ENCODE data around the gene WDR1.

WDR1 gene

DNA sequence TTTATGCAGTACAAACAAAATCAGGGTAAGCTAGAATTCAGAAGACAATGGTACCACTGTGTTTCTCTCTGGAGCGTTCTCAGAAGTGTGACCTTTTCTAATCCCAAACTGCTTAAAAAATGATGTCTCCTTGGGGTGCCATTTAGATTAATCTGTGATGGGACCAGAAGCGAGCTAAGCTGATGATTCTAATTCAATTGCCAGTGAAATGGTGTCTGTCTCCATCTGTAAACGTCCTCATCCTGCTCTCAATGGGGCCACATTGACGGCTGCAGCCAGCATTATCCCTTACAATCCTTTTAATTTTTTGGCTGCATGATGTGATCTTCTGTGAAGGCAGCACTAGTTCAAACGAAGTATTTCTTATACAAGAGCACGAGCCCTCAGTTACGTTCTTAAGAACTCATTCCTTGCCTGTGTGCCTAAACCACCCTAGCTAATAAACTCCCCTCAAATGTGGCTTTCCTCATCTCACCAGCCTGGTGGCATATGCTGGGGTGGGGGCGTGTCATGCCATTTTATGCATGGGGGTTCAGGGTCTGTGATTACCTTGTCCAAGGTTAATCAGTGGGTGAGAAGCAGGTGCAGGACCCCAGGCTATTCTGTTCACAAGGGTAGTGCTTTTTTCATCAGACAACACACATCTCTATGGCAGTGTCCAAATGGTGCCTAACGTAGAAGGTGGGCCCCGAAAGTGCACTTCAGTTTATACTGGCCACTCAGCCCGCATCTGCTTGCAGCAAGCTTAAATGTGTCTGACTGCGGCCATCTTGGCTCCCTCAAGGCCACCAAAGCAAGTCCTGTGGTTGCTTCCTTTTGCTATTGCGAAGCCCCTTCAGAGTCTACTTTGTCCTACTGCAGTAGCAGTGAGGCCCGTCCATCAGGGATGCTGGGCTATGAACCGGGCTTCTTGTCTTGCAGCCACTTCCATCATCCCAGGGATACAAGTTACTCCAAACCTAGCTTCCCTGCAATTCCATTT is 49.6 kb downstream of the WDR1 start:
- DNase-seq = no peak

DNA sequence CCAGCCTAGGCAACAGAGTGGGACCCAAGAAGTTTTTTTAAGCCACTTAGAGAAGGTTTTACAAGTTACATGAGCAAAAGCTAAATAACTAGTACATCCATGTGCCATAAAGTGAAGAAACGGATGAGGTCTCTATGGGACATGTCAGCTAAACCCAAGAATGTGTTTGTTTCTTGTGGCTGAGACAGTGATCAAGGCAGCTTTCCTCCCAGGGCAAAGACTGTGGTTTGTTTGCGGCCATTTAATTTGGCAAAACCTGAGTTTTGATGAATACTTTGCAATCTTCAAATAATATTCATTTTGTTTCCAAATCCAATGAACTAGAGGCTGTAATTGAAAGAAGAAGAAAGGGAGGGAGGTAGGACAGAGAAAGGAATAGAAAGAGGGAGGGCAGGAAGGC is 50.4 kb downstream of the WDR1 start:
- no peak for DNase-seq

DNA sequence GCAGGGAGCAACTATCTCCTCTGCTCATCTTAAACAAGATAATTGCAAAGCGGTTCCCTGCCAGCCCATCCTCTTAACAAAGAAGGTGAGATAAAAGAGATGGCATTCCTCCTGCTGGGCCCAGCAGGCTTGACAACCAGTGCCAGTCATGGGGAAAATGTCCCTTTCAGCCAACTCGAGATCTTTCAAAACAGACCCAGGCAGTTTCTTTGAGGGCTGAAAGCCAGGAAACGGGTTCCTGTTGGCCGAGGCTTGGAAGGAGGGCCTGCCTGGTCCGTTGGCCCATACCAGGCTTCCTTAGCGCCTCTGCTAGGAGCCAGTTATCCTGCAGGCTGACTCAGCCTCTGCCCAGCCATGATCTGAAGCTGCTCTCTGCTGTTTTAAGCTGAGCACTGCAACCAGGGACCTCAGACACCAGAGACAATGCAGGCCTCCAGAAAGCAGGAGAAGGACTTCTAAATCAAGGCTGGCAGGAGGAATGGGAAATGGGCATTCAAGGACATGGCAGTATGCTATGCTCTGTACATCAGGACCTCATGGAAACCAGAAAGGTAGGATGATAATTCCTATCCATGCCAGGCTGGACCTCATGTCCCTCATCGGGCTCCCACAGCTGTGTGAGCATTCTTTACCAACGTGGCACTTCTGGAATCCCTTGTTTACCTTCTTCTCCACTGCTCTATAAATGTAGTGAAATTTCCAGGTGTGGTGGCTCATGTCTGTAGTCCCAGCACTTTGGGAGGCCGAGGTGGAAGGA is 52.9 kb downstream of the WDR1 start:
- DNase-seq = peak in 13 of 14 donors; percentile 30 to 88 (median 71)

DNA sequence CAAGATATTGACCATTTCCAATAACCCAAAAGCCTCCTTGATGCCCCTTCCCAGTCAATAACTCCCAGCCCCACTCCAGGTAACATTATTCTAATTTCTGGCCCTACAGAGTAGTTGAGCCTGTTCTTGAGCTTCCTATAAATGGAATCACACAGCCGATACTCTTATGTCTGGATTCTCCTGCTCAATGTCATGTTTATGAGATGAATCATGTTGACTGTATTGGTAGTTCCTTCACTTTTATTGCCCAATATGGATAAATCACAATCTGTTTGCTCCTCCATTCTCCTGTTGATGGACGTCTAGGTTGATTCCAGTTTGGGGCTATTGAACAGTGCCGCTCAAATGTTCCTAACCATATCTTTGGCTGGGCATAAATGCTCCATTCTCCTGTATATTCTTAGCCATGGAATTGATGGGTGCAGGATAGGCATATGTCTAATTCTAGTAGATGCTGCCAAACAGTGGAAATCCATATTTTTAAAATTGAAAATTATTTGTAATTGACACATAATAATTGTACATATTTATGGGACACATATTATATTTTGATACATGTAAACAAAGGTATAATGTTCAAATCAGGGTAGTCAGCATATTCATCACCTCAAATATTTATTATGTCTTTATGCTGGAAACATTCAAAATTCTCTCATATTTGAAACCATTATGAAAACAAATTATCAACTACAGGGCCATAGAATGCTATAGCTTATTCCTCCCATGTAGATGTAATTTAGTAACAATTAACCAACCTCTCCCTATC is 54.8 kb downstream of the WDR1 start:
- no peak for DNase-seq

DNA sequence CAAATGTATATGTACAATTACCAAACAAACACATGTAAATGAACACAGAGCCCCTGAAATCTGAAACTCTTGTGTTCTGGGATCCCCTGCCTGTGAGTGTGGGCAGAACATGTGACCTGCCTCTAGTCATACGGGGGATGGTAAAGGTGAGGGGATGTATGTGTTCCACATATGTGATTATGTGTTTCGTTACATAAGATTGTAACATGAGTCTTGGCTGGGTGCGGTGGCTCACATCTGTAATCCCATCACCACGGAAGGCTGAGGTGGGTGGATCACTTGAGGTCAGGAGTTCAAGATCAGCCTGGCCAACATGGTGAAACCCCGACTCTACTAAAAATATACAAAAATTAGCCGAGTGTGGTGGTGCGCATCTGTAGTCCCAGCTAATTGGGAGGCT is 58.2 kb downstream of the WDR1 start:
- DNase-seq = no peak

DNA sequence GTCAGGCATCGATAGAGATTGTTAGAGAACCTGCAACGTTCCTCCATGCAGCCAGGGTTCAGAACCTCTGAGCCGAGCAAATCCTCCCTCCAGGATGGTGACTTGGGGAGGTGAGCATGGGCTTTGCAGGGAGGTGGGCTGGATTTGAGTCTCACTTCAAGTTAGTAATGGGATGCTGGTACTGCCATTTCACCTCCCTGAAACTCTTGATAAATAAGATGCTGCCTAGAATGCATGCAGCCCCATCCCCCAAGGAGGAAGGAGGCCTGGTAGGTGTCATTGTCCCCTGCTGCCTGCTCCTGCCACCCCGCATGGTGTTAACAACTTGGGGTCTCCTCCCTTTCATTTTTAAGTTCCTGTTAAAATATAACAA is 59.6 kb downstream of the WDR1 start:
- DNase-seq = no peak

DNA sequence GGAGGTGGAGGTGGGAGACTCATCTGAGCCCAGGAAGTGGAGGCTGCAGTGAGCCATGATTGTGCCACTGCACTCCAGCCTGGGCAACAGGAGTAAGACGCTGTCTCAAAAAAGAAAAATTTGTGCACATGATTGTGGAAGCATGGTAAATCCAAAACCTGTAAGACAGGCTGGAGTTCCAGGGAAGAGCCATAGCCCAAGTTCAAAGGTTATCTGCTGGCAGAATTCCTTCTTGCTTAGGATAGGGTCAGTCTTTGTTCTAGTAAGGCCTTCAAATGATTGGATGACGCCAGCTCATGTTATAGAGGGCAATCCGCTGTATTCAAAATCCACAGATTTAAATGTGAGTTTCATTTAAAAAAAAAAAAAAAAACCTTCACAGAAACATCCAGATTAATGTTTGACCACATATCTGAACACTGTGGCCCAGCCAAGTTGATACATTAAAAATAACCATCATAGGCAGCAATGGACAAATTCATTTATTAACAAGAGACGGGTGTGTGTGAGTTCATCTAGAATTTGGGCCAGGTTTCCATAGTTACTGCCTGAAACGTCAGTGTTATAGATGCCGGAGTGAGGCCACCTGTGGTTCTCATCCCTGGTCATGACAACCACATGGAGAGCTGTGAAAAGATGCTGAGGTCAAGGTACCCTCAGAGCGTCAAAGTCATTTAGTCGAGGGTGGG is 60.1 kb downstream of the WDR1 start:
- no peak for DNase-seq

DNA sequence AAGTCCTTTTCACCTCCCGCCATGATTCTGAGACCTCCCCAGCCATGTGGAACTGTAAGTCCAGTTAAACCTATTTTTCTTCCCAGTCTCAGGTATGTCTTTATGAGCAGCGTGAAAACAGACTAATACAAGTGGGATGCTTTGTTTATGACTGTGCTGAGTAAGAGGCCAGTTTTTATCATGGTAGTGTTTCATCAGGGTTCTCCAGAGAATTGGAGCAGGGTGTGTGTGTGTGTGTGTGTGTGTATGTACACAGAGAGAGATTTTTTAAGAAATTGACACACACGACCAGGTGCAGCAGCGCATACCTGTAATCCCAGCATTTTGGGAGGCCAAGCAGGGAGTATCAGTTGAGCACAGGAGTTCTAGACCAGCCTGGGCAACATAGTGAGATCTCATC is 60.7 kb downstream of the WDR1 start:
- DNase-seq = no peak

DNA sequence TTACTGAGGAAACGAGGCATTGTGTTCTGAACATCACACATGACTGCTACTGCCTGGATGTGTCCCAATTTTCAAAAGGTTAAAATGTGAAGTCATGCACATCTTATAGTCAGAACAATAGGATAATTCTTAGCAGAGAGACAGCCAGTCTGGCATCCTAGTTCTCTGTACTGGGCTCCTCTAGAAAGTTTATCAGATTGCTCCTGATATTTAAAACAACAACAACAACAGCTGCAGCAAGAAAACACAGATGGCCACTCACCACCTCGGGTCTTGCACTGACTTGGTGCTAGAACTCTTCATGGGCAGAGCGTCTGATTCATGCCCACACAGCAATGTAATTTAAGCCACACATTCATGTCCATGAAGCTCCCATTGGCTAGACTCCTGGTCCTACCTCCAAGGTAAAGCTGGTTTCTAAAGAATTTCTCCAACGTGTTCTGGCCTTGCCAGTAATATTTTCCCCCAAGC is 62.0 kb downstream of the WDR1 start:
- DNase-seq = no peak

DNA sequence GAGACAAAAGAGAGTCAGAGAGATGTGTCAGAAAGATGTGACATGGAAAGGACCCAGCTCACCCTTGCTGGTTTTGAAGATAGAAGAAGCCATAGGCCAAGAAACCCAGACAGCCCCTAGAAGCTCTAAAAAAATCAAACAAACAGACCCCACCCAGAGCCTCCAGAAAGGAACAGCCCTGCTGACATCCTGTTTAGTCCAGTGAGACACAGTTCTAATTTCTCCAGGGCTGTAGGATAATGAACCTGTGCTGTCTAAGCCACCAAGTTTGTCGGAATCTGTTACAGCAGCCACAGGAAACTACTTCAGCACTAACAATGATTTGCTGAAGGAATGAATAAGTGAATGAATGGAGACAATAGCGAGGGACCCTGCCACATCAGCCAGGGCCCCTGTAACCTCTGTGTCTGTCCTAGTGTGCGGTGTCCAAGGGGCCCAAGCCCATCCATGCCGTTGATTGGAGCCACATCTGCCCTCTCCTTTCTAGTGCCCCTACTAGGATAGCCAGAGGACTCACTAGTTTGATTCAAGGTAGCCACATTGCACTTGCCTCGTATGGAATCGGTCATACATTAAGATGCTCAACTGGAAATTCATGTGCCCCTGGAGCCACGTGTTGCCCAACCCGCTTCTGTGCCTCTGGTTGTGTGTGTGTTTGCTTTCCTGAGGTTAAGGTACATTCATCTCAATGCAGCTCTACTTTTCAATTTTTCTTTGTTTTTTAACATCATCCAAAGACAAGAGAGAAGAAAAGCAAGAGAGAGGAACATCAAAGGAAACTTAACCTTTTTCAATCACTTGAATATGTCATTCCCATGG is 62.8 kb downstream of the WDR1 start:
- DNase-seq = no peak

DNA sequence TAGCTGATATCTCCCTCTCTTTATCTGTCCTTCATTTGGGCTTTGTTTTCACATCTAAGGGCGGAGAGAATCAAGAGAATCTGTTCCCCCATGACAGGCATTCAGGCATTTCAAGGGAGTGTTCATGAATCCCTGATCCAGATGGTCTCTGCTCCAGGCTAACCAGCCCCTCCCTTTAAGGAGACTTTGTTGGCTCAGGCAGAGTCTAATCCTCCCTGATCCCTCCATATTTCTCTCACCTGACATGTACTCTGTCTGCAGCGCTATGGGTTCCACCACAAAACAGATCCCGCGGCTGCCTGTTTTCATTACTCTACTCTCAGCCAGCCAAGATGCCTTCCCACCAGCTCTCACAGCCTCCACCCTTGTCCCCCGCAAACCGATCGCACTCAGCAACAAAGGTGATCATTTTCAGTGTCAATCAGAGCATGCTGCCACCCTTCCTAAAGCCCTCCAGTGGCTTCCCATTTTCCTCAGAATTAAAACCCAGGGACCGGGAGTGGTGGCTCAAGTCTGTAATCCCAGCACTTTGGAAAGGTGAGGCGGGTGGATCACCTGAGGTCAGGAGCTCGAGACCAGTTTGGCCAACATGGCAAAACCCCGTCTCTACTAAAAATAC is 65.0 kb downstream of the WDR1 start:
- DNase-seq = no peak

DNA sequence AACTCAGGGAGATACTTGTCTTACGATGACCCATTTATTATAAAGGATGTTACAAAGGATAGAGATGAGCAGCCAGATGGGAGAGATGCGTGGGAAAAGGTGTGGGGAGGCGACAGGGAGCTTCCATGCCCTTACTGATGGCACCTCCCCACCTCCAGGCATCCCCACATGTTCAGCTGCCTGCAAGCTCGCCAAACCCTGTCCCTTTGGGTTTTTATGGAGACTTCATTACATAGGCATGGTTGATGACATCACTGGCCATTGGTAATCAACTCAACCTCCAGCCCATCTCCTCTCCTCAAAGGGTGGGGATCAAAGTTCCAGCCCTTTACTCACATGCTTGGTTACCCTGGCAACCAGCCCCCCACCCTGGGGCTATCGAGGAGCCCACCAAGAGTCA is 65.9 kb downstream of the WDR1 start:
- DNase-seq = no peak

DNA sequence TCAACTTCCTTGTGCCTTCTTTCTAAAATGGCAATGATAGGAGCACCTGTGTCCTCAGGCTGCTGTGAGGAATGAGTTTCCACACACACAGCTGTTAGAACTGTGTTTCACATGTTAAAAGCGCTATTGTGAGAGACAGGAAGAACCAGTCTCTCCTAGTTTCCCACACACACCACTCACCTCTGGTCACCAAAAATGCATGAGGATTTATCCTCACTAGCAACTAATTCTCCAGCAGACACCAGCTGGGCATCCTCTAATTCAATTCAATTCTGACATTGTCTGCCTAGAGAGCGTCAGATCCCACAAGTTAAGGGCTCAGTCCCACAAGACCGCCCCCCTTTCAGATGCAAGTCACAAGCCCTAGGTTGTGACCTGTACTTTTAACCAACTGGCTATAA is 66.3 kb downstream of the WDR1 start:
- DNase-seq = no peak

DNA sequence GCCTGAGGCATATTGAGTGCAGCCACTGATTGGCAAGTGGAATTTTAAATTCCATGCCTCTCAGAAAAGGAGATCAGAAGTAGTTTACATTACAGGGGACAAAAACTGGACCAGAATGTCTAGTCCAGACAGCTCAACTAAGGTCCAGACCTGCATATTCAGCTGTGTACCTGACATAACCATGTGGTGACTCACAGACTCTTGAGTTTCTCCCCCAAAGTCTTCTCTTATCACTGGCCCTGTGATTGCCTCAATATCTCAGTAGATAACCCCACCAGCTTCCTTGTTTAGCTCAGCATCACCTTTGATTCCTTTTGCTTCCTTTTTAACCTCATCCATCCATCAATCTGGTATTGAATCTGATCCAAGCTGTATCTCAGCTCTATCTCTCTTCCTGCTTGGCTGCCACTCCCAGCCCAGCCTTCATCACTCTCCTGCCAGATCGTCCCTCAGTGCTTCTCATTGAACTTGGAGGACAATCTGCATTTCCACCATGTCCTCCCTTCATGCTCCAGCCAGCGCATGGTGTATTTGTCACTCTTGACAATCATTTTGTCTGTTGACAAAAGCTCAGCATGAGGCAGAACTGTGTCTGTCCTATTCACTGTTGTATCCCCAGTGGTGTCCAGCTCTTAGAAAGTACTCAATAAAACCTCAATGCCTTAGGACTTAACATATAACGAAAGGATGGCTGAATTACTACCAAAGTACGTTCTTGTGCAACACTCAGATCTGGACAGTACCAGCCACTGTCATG is 67.5 kb downstream of the WDR1 start:
- DNase-seq = no peak

DNA sequence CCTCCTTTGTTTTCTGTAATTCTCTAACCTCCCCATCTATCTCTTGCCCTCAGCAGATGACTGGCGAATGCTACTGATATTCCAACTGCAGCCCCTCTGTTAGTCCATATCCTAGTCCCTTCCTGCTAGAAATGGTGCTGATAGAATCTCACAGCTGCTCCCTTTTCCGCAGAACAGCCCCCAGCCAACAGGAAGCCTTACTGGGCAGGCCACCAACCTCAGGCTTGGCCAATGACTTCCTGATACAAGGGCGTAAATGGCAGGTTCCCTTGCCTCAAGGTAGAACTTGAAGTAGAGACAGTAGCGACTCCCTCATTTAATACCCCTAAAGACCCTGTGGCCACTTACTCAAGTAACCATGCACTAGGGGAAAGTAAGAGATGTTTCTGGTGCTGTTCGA is 68.6 kb downstream of the WDR1 start:
- no peak for DNase-seq

DNA sequence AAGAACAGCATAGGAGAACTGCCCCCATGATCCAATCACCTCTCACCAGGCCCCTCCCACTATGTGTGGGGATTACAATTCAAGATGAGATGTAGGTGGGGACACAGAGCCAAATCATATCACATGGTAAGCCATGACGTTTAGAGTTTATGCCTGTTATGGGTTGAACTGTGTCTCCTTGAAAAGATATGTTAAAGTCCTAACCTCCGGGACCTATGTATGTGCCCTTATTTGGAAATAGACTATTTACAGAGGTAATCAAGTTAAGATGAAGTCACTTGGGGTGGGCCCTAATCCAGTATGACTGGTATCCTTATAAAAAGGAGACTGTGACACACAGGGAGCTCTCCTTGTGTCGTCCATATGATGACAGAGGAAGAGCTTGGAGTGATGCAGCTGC is 70.1 kb downstream of the WDR1 start:
- DNase-seq = no peak

DNA sequence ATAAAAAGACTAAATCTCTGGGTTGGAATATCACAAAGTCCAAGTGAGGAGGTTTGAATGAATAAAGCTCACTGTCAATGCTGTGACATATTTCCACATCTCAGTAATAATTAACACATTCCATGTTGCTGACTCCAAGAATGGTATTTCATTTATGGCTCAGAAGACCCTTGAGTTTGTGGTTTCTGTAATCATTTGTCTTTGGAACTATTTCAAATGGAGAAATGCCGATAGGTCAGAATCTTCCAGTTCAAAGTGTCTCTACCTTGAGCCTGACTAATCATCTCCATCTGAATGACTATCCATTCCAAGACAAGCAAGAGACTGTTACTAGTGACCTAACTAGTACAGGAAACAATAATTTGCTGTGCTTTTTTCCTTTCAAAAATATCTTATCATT is 71.1 kb downstream of the WDR1 start:
- no peak for DNase-seq

DNA sequence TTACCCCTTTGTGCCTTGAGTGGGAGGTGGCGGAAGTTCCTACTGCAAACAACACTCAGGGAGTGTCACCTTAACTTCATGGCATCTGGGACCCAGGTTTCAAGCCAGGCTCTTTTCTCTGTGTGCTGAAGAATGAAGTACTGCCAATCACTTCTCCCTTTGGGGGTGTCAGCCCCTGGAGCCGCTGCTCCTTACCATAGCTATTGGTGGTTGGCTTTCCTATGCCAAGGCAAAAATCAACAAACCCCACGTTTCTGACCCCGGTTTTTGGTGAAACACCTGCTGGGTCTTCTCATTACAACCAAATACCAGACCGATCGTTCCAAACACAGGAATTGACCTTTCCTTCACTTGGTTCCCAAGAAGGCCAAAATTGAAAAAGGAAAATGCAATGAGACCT is 75.6 kb downstream of the WDR1 start:
- DNase-seq = no peak

DNA sequence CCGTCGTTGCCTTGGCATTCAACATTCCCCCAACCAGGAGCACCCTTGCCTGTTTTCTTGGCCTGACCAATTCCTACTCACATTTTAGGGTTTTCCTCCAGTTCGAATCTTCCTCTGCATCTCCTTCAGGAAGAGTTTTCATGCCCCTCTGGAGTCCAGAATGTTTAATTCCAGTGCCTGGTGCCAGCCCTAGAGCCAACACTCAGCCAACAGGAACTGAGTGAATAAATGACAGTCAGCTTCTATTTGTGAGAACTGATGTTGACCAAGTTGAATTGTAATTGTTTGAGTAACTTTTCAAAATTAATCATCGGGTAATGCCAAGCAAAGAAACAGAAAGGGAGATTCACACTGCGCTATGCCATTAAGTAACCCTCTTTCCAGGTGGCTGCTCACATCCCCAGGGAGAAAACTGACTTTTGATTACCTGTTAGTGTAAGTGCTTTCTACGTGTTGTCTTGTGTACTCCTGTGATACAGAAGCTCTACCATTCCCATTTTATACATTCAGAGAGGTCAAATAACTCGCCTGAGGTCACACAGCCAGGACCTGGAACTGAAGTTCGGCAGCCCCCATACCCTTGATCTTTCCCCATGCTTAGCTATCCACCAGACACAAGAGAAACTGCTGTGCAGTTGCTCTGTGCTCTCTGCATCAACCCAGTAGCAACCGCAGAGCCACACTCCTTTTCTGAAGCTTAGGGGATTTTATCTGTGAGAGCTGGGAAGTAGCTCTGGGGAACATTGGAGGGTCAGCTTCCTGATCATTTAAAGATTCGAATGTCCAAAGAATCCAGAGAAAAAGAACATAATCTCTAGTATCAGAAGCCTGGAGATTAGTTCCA is 76.3 kb downstream of the WDR1 start:
- DNase-seq = no peak
